Activated naive CD8-positive, alpha-beta T cell (primary cell): Measurements from ENCODE around the gene GSN.
A peak's percentile ranks its signal among the peaks of the same experiment; 100 is the strongest.

ENCODE experiments used
- H3K27ac Mint-ChIP-seq: one replicate; pipeline ENCODE4 v1.8.0; 2021; ENCODE audit warnings: mixed read lengths
- H3K27me3 Mint-ChIP-seq: one replicate; pipeline ENCODE4 v1.8.0; 2021; ENCODE audit warnings: mixed read lengths
- H3K36me3 Mint-ChIP-seq: one replicate; pipeline ENCODE4 v1.8.0; 2021; ENCODE audit warnings: mixed read lengths
- H3K4me1 Mint-ChIP-seq: one replicate; pipeline ENCODE4 v1.8.0; 2021; ENCODE audit warnings: low read depth, mixed read lengths
- H3K4me3 Mint-ChIP-seq: one replicate; pipeline ENCODE4 v1.8.0; 2021; ENCODE audit warnings: mild to moderate bottlenecking, mixed read lengths
- H3K9me3 Mint-ChIP-seq: one replicate; pipeline ENCODE4 v1.8.0; 2021; ENCODE audit warnings: low read depth, mixed read lengths

GSN gene

GRCh38 chr9:121362813-121363621, 95.1 kb downstream of the GSN start:
- Mint-ChIP-seq H3K27me3 (no peaks in the 10 kb centered on the region), H3K9me3 (no peaks in the 10 kb centered on the region), H3K36me3 (peaks cover 3% of the 10 kb centered on the region), H3K4me1 (peaks cover 25% of the 10 kb centered on the region), H3K4me3 (no peak overlapping the region), H3K27ac (no peak overlapping the region)

GRCh38 chr9:121363622-121363961, 95.6 kb downstream of the GSN start:
- no peaks in the 10 kb centered on the region for H3K9me3 Mint-ChIP-seq
- no peak overlapping the region for H3K4me3 Mint-ChIP-seq
- H3K36me3 Mint-ChIP-seq = peaks cover 3% of the 10 kb centered on the region
- H3K4me1 Mint-ChIP-seq = peaks cover 24% of the 10 kb centered on the region
- H3K27ac Mint-ChIP-seq = no peak overlapping the region
- no peaks in the 10 kb centered on the region for H3K27me3 Mint-ChIP-seq

GRCh38 chr9:121364077-121364476, 96.1 kb downstream of the GSN start:
- peaks cover 24% of the 10 kb centered on the region for H3K4me1 Mint-ChIP-seq

GRCh38 chr9:121364886-121365285, 96.9 kb downstream of the GSN start:
- Mint-ChIP-seq H3K4me3 (no peak overlapping the region), H3K36me3 (peaks cover 3% of the 10 kb centered on the region), H3K27ac (no peak overlapping the region), H3K4me1 (peaks cover 20% of the 10 kb centered on the region), H3K9me3 (no peaks in the 10 kb centered on the region), H3K27me3 (no peaks in the 10 kb centered on the region)

More at GRCh38 chr9:121364077-121364476, 96.1 kb downstream of the GSN start:
- Mint-ChIP-seq H3K27me3 (no peaks in the 10 kb centered on the region), H3K4me3 (no peak overlapping the region), H3K36me3 (peaks cover 3% of the 10 kb centered on the region), H3K9me3 (no peaks in the 10 kb centered on the region), H3K27ac (no peak overlapping the region)

GRCh38 chr9:121365564-121365963, 97.6 kb downstream of the GSN start:
- H3K4me1 Mint-ChIP-seq = peaks cover 24% of the 10 kb centered on the region
- no peaks in the 10 kb centered on the region for H3K27me3 Mint-ChIP-seq
- no peak overlapping the region for H3K27ac Mint-ChIP-seq
- no peak overlapping the region for H3K4me3 Mint-ChIP-seq
- H3K36me3 Mint-ChIP-seq = peaks cover 6% of the 10 kb centered on the region
- H3K9me3 Mint-ChIP-seq = peaks cover 3% of the 10 kb centered on the region

GRCh38 chr9:121366611-121367192, 98.7 kb downstream of the GSN start:
- Mint-ChIP-seq H3K9me3 (peaks cover 3% of the 10 kb centered on the region), H3K36me3 (peaks cover 6% of the 10 kb centered on the region), H3K4me1 (peaks cover 26% of the 10 kb centered on the region), H3K27ac (no peak overlapping the region), H3K27me3 (no peaks in the 10 kb centered on the region), H3K4me3 (no peak overlapping the region)

GRCh38 chr9:121367306-121368137, 99.6 kb downstream of the GSN start:
- Mint-ChIP-seq H3K36me3 (peaks cover 6% of the 10 kb centered on the region), H3K27me3 (no peaks in the 10 kb centered on the region), H3K4me1 (peaks cover 30% of the 10 kb centered on the region), H3K9me3 (peaks cover 3% of the 10 kb centered on the region), H3K4me3 (peak overlapping the region; percentile 90), H3K27ac (no peak overlapping the region)

- peaks cover 6% of the 10 kb centered on the region for H3K36me3 Mint-ChIP-seq
- peak overlapping the region; percentile 66 for H3K27ac Mint-ChIP-seq
- peaks cover 30% of the 10 kb centered on the region for H3K4me1 Mint-ChIP-seq
- peaks cover 3% of the 10 kb centered on the region for H3K9me3 Mint-ChIP-seq
- H3K27me3 Mint-ChIP-seq = no peaks in the 10 kb centered on the region
- peak overlapping the region; percentile 90 for H3K4me3 Mint-ChIP-seq
Observed at GRCh38 chr9:121368138-121368522, 100.2 kb downstream of the GSN start.

GRCh38 chr9:121368745-121369144, 100.8 kb downstream of the GSN start:
- peak overlapping the region; percentile 65 for H3K27ac Mint-ChIP-seq
- peaks cover 30% of the 10 kb centered on the region for H3K4me1 Mint-ChIP-seq
- peaks cover 3% of the 10 kb centered on the region for H3K9me3 Mint-ChIP-seq
- H3K36me3 Mint-ChIP-seq = peaks cover 6% of the 10 kb centered on the region
- no peaks in the 10 kb centered on the region for H3K27me3 Mint-ChIP-seq
- peak overlapping the region; percentile 90 for H3K4me3 Mint-ChIP-seq

GRCh38 chr9:121369595-121370265, 101.8 kb downstream of the GSN start, which contains the start of gene STOM:
Gene STOM, minus strand, starts transcription at chr9:121370250. Its CDS starts 63 bp downstream, at chr9:121370187.
- Mint-ChIP-seq H3K27me3 (no peaks in the 10 kb centered on the region), H3K36me3 (peaks cover 6% of the 10 kb centered on the region), H3K9me3 (peaks cover 3% of the 10 kb centered on the region), H3K4me3 (peak within 1 kb of the TSS; percentile 90), H3K4me1 (peaks cover 30% of the 10 kb centered on the region), H3K27ac (peak within 1 kb of the TSS; percentile 98)

GRCh38 chr9:121371495-121372061, 103.6 kb downstream of the GSN start:
- Mint-ChIP-seq H3K36me3 (peaks cover 3% of the 10 kb centered on the region), H3K4me3 (peak overlapping the region; percentile 57), H3K4me1 (peaks cover 27% of the 10 kb centered on the region), H3K27me3 (no peaks in the 10 kb centered on the region), H3K27ac (peak overlapping the region; percentile 23), H3K9me3 (peaks cover 3% of the 10 kb centered on the region)

GRCh38 chr9:121372239-121373010, 104.5 kb downstream of the GSN start:
- peaks cover 3% of the 10 kb centered on the region for H3K9me3 Mint-ChIP-seq
- H3K36me3 Mint-ChIP-seq = peaks cover 3% of the 10 kb centered on the region
- no peak overlapping the region for H3K4me3 Mint-ChIP-seq
- H3K27me3 Mint-ChIP-seq = no peaks in the 10 kb centered on the region
- peaks cover 26% of the 10 kb centered on the region for H3K4me1 Mint-ChIP-seq
- H3K27ac Mint-ChIP-seq = peak overlapping the region; percentile 23

GRCh38 chr9:121373011-121373729, 105.2 kb downstream of the GSN start:
- H3K9me3 Mint-ChIP-seq = peaks cover 3% of the 10 kb centered on the region
- H3K36me3 Mint-ChIP-seq = peaks cover 8% of the 10 kb centered on the region
- H3K4me3 Mint-ChIP-seq = no peak overlapping the region
- H3K4me1 Mint-ChIP-seq = peaks cover 19% of the 10 kb centered on the region
- H3K27ac Mint-ChIP-seq = no peak overlapping the region
- no peaks in the 10 kb centered on the region for H3K27me3 Mint-ChIP-seq
